Measurements from ENCODE around the gene ADCY3. TPM values are rescaled to one million over a fixed set of nuclear protein-coding genes. Genes with fewer than 3 reads are reported as not detected.

Gene ADCY3
- total and polyA plus RNA-seq, 2 donors from 2014 or later, result 21.1 to 44.6 TPM

DNA sequence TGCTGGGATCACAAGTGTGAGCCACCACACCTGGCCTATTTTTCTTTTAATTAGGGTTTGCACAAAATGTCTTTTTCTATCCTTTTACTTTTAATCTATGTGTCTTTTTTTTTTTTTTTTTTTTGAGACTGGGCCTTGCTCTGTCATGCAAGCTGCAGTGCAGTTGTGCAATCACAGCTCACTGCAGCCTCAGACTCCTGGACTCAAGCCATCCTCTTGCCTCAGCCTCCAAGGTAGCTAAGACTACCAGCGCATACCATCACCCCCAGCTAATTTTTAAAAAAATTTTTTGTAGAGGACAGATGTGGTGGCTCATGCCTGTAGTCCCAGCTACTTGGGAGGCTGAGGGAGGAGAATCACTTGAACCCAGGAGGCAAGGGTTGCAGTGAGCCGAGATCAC, 27.1 kb downstream of the ADCY3 start:
- no peak overlapping the region for H3K27ac ChIP-seq (ENCODE audit: low read depth in 2 of 2, low read length in 2 of 2)
- DNase-seq, result no peak
- peaks cover 0 to 8% (median 0%) of the 10 kb centered on the region in 3 donors for H3K9me3 ChIP-seq (ENCODE audit: control insufficient read depth in 2 of 3, insufficient read depth in 1 of 3, low read length in 3 of 3)
- FAIRE-seq, result no peak
- no peaks in the 10 kb centered on the region for H3K36me3 ChIP-seq (ENCODE audit: control insufficient read depth in 2 of 3, insufficient read depth in 3 of 3, low read length in 3 of 3)
- H3K27me3 ChIP-seq (ENCODE audit: control insufficient read depth, insufficient read depth, low read length), result no peaks in the 10 kb centered on the region
- intact Hi-C loops (cut with DNase I), result no loop called here
- H3K4me3 ChIP-seq (ENCODE audit: low read length in 3 of 3), result no peak overlapping the region
- H3K4me1 ChIP-seq (ENCODE audit: control insufficient read depth in 2 of 3, insufficient read depth in 2 of 3, low read depth in 1 of 3, low read length in 3 of 3), result no peaks in the 10 kb centered on the region
- TF ChIP-seq, protein P1, sequence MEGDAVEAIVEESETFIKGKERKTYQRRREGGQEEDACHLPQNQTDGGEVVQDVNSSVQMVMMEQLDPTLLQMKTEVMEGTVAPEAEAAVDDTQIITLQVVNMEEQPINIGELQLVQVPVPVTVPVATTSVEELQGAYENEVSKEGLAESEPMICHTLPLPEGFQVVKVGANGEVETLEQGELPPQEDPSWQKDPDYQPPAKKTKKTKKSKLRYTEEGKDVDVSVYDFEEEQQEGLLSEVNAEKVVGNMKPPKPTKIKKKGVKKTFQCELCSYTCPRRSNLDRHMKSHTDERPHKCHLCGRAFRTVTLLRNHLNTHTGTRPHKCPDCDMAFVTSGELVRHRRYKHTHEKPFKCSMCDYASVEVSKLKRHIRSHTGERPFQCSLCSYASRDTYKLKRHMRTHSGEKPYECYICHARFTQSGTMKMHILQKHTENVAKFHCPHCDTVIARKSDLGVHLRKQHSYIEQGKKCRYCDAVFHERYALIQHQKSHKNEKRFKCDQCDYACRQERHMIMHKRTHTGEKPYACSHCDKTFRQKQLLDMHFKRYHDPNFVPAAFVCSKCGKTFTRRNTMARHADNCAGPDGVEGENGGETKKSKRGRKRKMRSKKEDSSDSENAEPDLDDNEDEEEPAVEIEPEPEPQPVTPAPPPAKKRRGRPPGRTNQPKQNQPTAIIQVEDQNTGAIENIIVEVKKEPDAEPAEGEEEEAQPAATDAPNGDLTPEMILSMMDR (IDR thresholded peaks at IDR 0.05; ENCODE audit: borderline replicate concordance, extremely low read depth, insufficient read depth), result no peak
- H3K9ac ChIP-seq (ENCODE audit: low read length in 3 of 3), result no peak overlapping the region

DNA sequence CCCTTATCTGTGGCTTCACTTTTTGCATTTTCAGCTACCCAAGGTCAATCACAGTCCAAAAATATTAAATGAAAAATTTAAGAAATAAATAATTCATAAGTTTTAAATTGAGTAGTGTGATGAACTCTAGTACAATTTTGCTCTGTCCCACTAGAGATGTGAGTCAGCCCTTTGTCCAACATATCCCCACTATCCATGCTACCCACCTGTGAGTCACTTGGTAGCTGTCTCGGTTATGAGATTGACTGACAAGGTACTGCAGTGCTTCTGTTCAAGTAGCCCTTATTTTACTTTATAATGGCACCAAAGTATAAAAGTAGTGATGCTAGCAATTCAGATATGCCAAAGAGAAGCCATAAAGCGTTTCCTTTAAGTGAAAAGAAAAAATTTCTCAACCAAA, 28.8 kb downstream of the ADCY3 start:
- TF ChIP-seq, protein P1 (IDR thresholded peaks at IDR 0.05; ENCODE audit: borderline replicate concordance, extremely low read depth, insufficient read depth), result no peak

DNA sequence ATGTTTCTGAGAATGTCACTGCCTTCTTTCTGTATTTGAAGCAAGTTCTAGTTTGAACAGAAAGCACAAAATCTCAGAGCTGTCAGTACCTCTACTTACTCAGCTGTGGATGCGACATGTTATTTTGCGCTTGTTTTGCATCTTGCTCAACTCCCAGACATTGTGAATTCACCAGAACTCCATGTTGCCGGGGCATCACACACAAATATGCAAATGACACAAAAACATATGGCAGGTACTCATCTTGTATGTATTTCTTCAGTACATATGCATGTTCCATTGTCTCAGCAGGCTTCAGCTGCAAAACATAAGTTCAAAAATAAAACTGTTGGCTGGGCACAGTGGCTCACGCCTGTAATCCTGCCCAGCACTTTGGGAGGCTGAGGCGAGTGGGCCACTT, 30.8 kb downstream of the ADCY3 start:
- intact Hi-C loops (cut with DNase I), result no loop called here
- H3K36me3 ChIP-seq (ENCODE audit: control insufficient read depth in 2 of 3, insufficient read depth in 3 of 3, low read length in 3 of 3), result no peaks in the 10 kb centered on the region
- no peaks in the 10 kb centered on the region for H3K27me3 ChIP-seq (ENCODE audit: control insufficient read depth, insufficient read depth, low read length)
- no peak for FAIRE-seq
- no peak for DNase-seq
- no peak overlapping the region for H3K4me3 ChIP-seq (ENCODE audit: low read length in 3 of 3)
- H3K9ac ChIP-seq (ENCODE audit: low read length in 3 of 3), result no peak overlapping the region
- H3K4me1 ChIP-seq (ENCODE audit: control insufficient read depth in 2 of 3, insufficient read depth in 2 of 3, low read depth in 1 of 3, low read length in 3 of 3), result peaks cover 0 to 9% (median 0%) of the 10 kb centered on the region in 3 donors
- H3K27ac ChIP-seq (ENCODE audit: low read depth in 2 of 2, low read length in 2 of 2), result no peak overlapping the region
- TF ChIP-seq, protein P1 (IDR thresholded peaks at IDR 0.05; ENCODE audit: borderline replicate concordance, extremely low read depth, insufficient read depth), result no peak
- H3K9me3 ChIP-seq (ENCODE audit: control insufficient read depth in 2 of 3, insufficient read depth in 1 of 3, low read length in 3 of 3), result no peaks in the 10 kb centered on the region

More for the DNA sequence above, 28.8 kb downstream of the ADCY3 start:
- intact Hi-C loops (cut with DNase I), result no loop called here
- Histone ChIP-seq H3K4me1 (ENCODE audit: control insufficient read depth in 2 of 3, insufficient read depth in 2 of 3, low read depth in 1 of 3, low read length in 3 of 3) (peaks cover 0 to 5% (median 0%) of the 10 kb centered on the region in 3 donors), H3K27me3 (ENCODE audit: control insufficient read depth, insufficient read depth, low read length) (no peaks in the 10 kb centered on the region), H3K4me3 (ENCODE audit: low read length in 3 of 3) (no peak overlapping the region), H3K9me3 (ENCODE audit: control insufficient read depth in 2 of 3, insufficient read depth in 1 of 3, low read length in 3 of 3) (peaks cover 0 to 8% (median 0%) of the 10 kb centered on the region in 3 donors), H3K36me3 (ENCODE audit: control insufficient read depth in 2 of 3, insufficient read depth in 3 of 3, low read length in 3 of 3) (no peaks in the 10 kb centered on the region), H3K9ac (ENCODE audit: low read length in 3 of 3) (no peak overlapping the region), H3K27ac (ENCODE audit: low read depth in 2 of 2, low read length in 2 of 2) (no peak overlapping the region)
- DNase-seq (no peak), FAIRE-seq (no peak)

- Histone ChIP-seq H3K27me3 (ENCODE audit: control insufficient read depth, insufficient read depth, low read length) (no peaks in the 10 kb centered on the region), H3K27ac (ENCODE audit: low read depth in 2 of 2, low read length in 2 of 2) (peak overlapping the region in 1 of 2 donors; percentile 22), H3K4me1 (ENCODE audit: control insufficient read depth in 2 of 3, insufficient read depth in 2 of 3, low read depth in 1 of 3, low read length in 3 of 3) (peaks cover 0 to 9% (median 0%) of the 10 kb centered on the region in 3 donors), H3K36me3 (ENCODE audit: control insufficient read depth in 2 of 3, insufficient read depth in 3 of 3, low read length in 3 of 3) (no peaks in the 10 kb centered on the region), H3K9ac (ENCODE audit: low read length in 3 of 3) (no peak overlapping the region), H3K4me3 (ENCODE audit: low read length in 3 of 3) (no peak overlapping the region), H3K9me3 (ENCODE audit: control insufficient read depth in 2 of 3, insufficient read depth in 1 of 3, low read length in 3 of 3) (no peaks in the 10 kb centered on the region)
- intact Hi-C loops (cut with DNase I), result no loop called here
- DNase-seq (no peak), FAIRE-seq (no peak)
- TF ChIP-seq, protein P1 (IDR thresholded peaks at IDR 0.05; ENCODE audit: borderline replicate concordance, extremely low read depth, insufficient read depth), result no peak
Measured at GRCh38 chr2:24888177-24888576, 31.9 kb downstream of the ADCY3 start.
